Endothelial cell (in vitro differentiated cells): ENCODE data around the gene SPDEF. TPM values are rescaled to one million over a fixed set of nuclear protein-coding genes. Genes with fewer than 3 reads are reported as not detected.

Experiments
- DNase-seq: peaks from one replicate; pipeline ENCODE4 v3.0.0; 2021; ENCODE audit warnings: low spot score
- H3K27ac Mint-ChIP-seq: one replicate; pipeline ENCODE4 v1.8.0; 2021; ENCODE audit warnings: mixed read lengths, inconsistent platforms; ENCODE audit not compliant: unreplicated experiment
- H3K27me3 Mint-ChIP-seq: one replicate; pipeline ENCODE4 v1.8.0; 2021; ENCODE audit warnings: mild to moderate bottlenecking, moderate library complexity, mixed read lengths, inconsistent platforms; ENCODE audit not compliant: unreplicated experiment
- H3K36me3 Mint-ChIP-seq: one replicate; pipeline ENCODE4 v1.8.0; 2021; ENCODE audit warnings: mild to moderate bottlenecking, low read depth, mixed read lengths, inconsistent platforms; ENCODE audit not compliant: unreplicated experiment
- H3K4me1 Mint-ChIP-seq: one replicate; pipeline ENCODE4 v1.8.0; 2021; ENCODE audit warnings: mild to moderate bottlenecking, mixed read lengths, inconsistent platforms; ENCODE audit not compliant: unreplicated experiment
- H3K4me3 Mint-ChIP-seq: one replicate; pipeline ENCODE4 v1.8.0; 2021; ENCODE audit warnings: mild to moderate bottlenecking, mixed read lengths, inconsistent platforms; ENCODE audit not compliant: unreplicated experiment
- H3K9me3 Mint-ChIP-seq: one replicate; pipeline ENCODE4 v1.8.0; 2021; ENCODE audit warnings: mixed read lengths, inconsistent platforms; ENCODE audit not compliant: unreplicated experiment
- CTCF ChIP-seq: fragments of 200-600 bp; sonication (generic); IDR thresholded peaks from one replicate; pipeline ENCODE4 v1.5.0; 2021; ENCODE audit warnings: antibody characterized with exemption; ENCODE audit not compliant: unreplicated experiment
- total RNA-seq: library from RNA; stranded (reverse); fragmentation: NEBNext Ultra II Directional; extraction: Animal tissue kit (Norgen Biotek cat#: 25700); gene quantifications from one replicate; pipeline ENCODE4 v1.2.1, GENCODE V29; 2021; ENCODE audit not compliant: unreplicated experiment

The SPDEF gene
- total RNA-seq, 1 donor from 2014 or later = not detected

GRCh38 chr6:34517461-34517881, 38.7 kb downstream of the SPDEF start:
- no peak for DNase-seq
- Mint-ChIP-seq H3K4me3 (no peak overlapping the region), H3K27ac (no peak overlapping the region), H3K9me3 (no peaks in the 10 kb centered on the region), H3K4me1 (peaks cover 6% of the 10 kb centered on the region), H3K27me3 (peaks cover 13% of the 10 kb centered on the region), H3K36me3 (no peaks in the 10 kb centered on the region)
- no peak for TF ChIP-seq CTCF

- Mint-ChIP-seq H3K4me1 (peaks cover 4% of the 10 kb centered on the region), H3K27me3 (peaks cover 13% of the 10 kb centered on the region), H3K27ac (peak overlapping the region; percentile 36), H3K36me3 (no peaks in the 10 kb centered on the region), H3K4me3 (peak overlapping the region; percentile 44), H3K9me3 (no peaks in the 10 kb centered on the region)
- no peak for TF ChIP-seq CTCF
- no peak for DNase-seq
Measured at GRCh38 chr6:34516391-34517324, 39.5 kb downstream of the SPDEF start.

GRCh38 chr6:34515473-34516387, 40.4 kb downstream of the SPDEF start:
- DNase-seq = no peak
- no peak overlapping the region for H3K4me3 Mint-ChIP-seq

GRCh38 chr6:34514593-34515472, 41.3 kb downstream of the SPDEF start:
- no peak for TF ChIP-seq CTCF
- no peak overlapping the region for H3K27ac Mint-ChIP-seq
- H3K9me3 Mint-ChIP-seq = no peaks in the 10 kb centered on the region
- H3K4me3 Mint-ChIP-seq = peak overlapping the region; percentile 89
- DNase-seq = peak; percentile 54
- H3K4me1 Mint-ChIP-seq = peaks cover 4% of the 10 kb centered on the region
- H3K36me3 Mint-ChIP-seq = no peaks in the 10 kb centered on the region
- H3K27me3 Mint-ChIP-seq = peaks cover 15% of the 10 kb centered on the region

More at GRCh38 chr6:34515473-34516387, 40.4 kb downstream of the SPDEF start:
- no peak overlapping the region for H3K27ac Mint-ChIP-seq
- TF ChIP-seq CTCF = no peak
- H3K27me3 Mint-ChIP-seq = peaks cover 13% of the 10 kb centered on the region
- H3K9me3 Mint-ChIP-seq = no peaks in the 10 kb centered on the region
- H3K4me1 Mint-ChIP-seq = peaks cover 4% of the 10 kb centered on the region
- H3K36me3 Mint-ChIP-seq = no peaks in the 10 kb centered on the region
